HEK293 (cell line): Measurements from ENCODE around the gene GOLGA5.

Experiments used
- KLF1 ChIP-seq: fragments of 450-650 bp; formaldehyde crosslinking; IDR thresholded peaks from 2 replicates; pipeline ENCODE4 v1.5.1; 2016; ENCODE audit warnings: missing biosample characterization, missing genetic modification characterization
- KLF10 ChIP-seq: fragments of 450-650 bp; IDR thresholded peaks from 2 replicates; pipeline ENCODE4 v1.5.1; 2018; ENCODE audit warnings: missing biosample characterization, mild to moderate bottlenecking, missing genetic modification characterization
- KLF16 ChIP-seq: fragments of 450-650 bp; formaldehyde crosslinking; IDR thresholded peaks from 2 replicates; pipeline ENCODE4 v1.5.1; 2017; ENCODE audit warnings: missing biosample characterization, missing genetic modification characterization
- KLF8 ChIP-seq: fragments of 450-650 bp; formaldehyde crosslinking; IDR thresholded peaks from 2 replicates; pipeline ENCODE4 v1.5.1; 2016; ENCODE audit warnings: missing biosample characterization, missing genetic modification characterization
- PRDM1 ChIP-seq: fragments of 450-650 bp; formaldehyde crosslinking; IDR thresholded peaks from 2 replicates; pipeline ENCODE4; 2016; ENCODE audit warnings: missing biosample characterization, missing genetic modification characterization
- SP2 ChIP-seq: fragments of 450-650 bp; formaldehyde crosslinking; IDR thresholded peaks from 2 replicates; pipeline ENCODE4 v1.5.1; 2016; ENCODE audit warnings: missing biosample characterization, missing genetic modification characterization
- SP3 ChIP-seq: fragments of 450-650 bp; formaldehyde crosslinking; IDR thresholded peaks from 2 replicates; pipeline ENCODE4 v1.5.1; 2016; ENCODE audit warnings: missing biosample characterization, missing genetic modification characterization
- TCF7L2 ChIP-seq: IDR thresholded peaks from 2 replicates; pipeline ENCODE4 v1.6.1; 2011; ENCODE audit warnings: low read depth, mild to moderate bottlenecking, inconsistent platforms, low read length, moderate library complexity, borderline replicate concordance
- ZBTB17 ChIP-seq: fragments of 450-650 bp; formaldehyde crosslinking; IDR thresholded peaks from 2 replicates; pipeline ENCODE4 v1.5.1; 2016; ENCODE audit warnings: missing biosample characterization, missing genetic modification characterization
- ZBTB7A ChIP-seq: fragments of 450-650 bp; formaldehyde crosslinking; IDR thresholded peaks from 2 replicates; pipeline ENCODE4 v1.5.1; 2016; ENCODE audit warnings: low read depth, missing biosample characterization, missing genetic modification characterization
- ZFHX2 ChIP-seq: fragments of 450-650 bp; formaldehyde crosslinking; conservative IDR thresholded peaks from 2 replicates; pipeline ENCODE4 v1.5.1; 2016; ENCODE audit warnings: missing biosample characterization, missing genetic modification characterization
- ZFP37 ChIP-seq: fragments of 450-650 bp; formaldehyde crosslinking; IDR thresholded peaks from 2 replicates; pipeline ENCODE4 v1.5.1; 2016; ENCODE audit warnings: missing biosample characterization, missing genetic modification characterization
- ZIC2 ChIP-seq: fragments of 450-650 bp; formaldehyde crosslinking; IDR thresholded peaks from 2 replicates; pipeline ENCODE4 v1.5.1; 2016; ENCODE audit warnings: missing biosample characterization, missing genetic modification characterization
- ZNF10 ChIP-seq: fragments of 450-650 bp; formaldehyde crosslinking; IDR thresholded peaks from 2 replicates; pipeline ENCODE4 v1.5.1; 2017; ENCODE audit warnings: missing biosample characterization, missing genetic modification characterization
- ZNF140 ChIP-seq: fragments of 450-650 bp; formaldehyde crosslinking; IDR thresholded peaks from 2 replicates; pipeline ENCODE4 v1.5.1; 2016; ENCODE audit warnings: missing biosample characterization, missing genetic modification characterization
- ZNF18 ChIP-seq: fragments of 450-650 bp; formaldehyde crosslinking; IDR thresholded peaks from 2 replicates; pipeline ENCODE4 v1.5.1; 2016; ENCODE audit warnings: missing biosample characterization, missing genetic modification characterization
- ZNF2 ChIP-seq: fragments of 450-650 bp; formaldehyde crosslinking; IDR thresholded peaks from 2 replicates; pipeline ENCODE4 v1.5.1; 2016; ENCODE audit warnings: missing biosample characterization, missing genetic modification characterization
- ZNF214 ChIP-seq: fragments of 450-650 bp; formaldehyde crosslinking; IDR thresholded peaks from 2 replicates; pipeline ENCODE4 v1.5.1; 2017; ENCODE audit warnings: missing biosample characterization, mild to moderate bottlenecking, missing genetic modification characterization, borderline replicate concordance
- ZNF335 ChIP-seq: fragments of 450-650 bp; formaldehyde crosslinking; conservative IDR thresholded peaks from 2 replicates; pipeline ENCODE4 v1.5.1; 2016; ENCODE audit warnings: missing biosample characterization, missing genetic modification characterization
- ZNF341 ChIP-seq: fragments of 450-650 bp; formaldehyde crosslinking; IDR thresholded peaks from 2 replicates; pipeline ENCODE4; 2016; ENCODE audit warnings: low read depth, missing biosample characterization, missing genetic modification characterization
- ZNF501 ChIP-seq: fragments of 450-650 bp; formaldehyde crosslinking; IDR thresholded peaks from 2 replicates; pipeline ENCODE4 v1.5.1; 2016; ENCODE audit warnings: missing biosample characterization, missing genetic modification characterization
- ZNF610 ChIP-seq: fragments of 450-650 bp; formaldehyde crosslinking; IDR thresholded peaks from 2 replicates; pipeline ENCODE4 v1.5.1; 2016; ENCODE audit warnings: missing biosample characterization, missing genetic modification characterization, borderline replicate concordance
- ZNF76 ChIP-seq: fragments of 450-650 bp; formaldehyde crosslinking; IDR thresholded peaks from 2 replicates; pipeline ENCODE4; 2016; ENCODE audit warnings: low read depth, missing biosample characterization, missing genetic modification characterization, borderline replicate concordance
- ZNF768 ChIP-seq: fragments of 450-650 bp; formaldehyde crosslinking; IDR thresholded peaks from 2 replicates; pipeline ENCODE4 v1.5.1; 2018; ENCODE audit warnings: missing biosample characterization, mild to moderate bottlenecking, missing genetic modification characterization
- ZNF776 ChIP-seq: fragments of 450-650 bp; formaldehyde crosslinking; IDR thresholded peaks from 2 replicates; pipeline ENCODE4 v1.5.0; 2017; ENCODE audit warnings: missing biosample characterization, missing genetic modification characterization, borderline replicate concordance
- ZNF792 ChIP-seq: fragments of 450-650 bp; formaldehyde crosslinking; IDR thresholded peaks from 2 replicates; pipeline ENCODE4 v1.5.1; 2016; ENCODE audit warnings: missing biosample characterization, missing genetic modification characterization
- ZNF843 ChIP-seq: fragments of 450-650 bp; formaldehyde crosslinking; IDR thresholded peaks from 2 replicates; pipeline ENCODE4 v1.5.1; 2016; ENCODE audit warnings: missing biosample characterization, missing genetic modification characterization
- ZSCAN4 ChIP-seq: fragments of 450-650 bp; formaldehyde crosslinking; IDR thresholded peaks from 2 replicates; pipeline ENCODE4 v1.5.1; 2017; ENCODE audit warnings: missing biosample characterization, missing genetic modification characterization
- TF ChIP-seq, protein P1 (sequence below): fragments of 450-650 bp; IDR thresholded peaks from 2 replicates; pipeline ENCODE4 v1.5.1; 2018; ENCODE audit warnings: missing biosample characterization, mild to moderate bottlenecking, missing genetic modification characterization
- TF ChIP-seq, protein P2 (sequence below): fragments of 450-650 bp; formaldehyde crosslinking; IDR thresholded peaks from 2 replicates; pipeline ENCODE4 v1.5.1; 2016; ENCODE audit warnings: missing biosample characterization, missing genetic modification characterization
- TF ChIP-seq, protein P3 (sequence below): fragments of 450-650 bp; formaldehyde crosslinking; IDR thresholded peaks from 2 replicates; pipeline ENCODE4 v1.5.1; 2016; ENCODE audit warnings: missing biosample characterization, missing genetic modification characterization
- TF ChIP-seq, protein P4 (sequence below): fragments of 450-650 bp; formaldehyde crosslinking; IDR thresholded peaks from 2 replicates; pipeline ENCODE4 v1.5.1; 2016; ENCODE audit warnings: missing biosample characterization, missing genetic modification characterization

Gene GOLGA5

DNA sequence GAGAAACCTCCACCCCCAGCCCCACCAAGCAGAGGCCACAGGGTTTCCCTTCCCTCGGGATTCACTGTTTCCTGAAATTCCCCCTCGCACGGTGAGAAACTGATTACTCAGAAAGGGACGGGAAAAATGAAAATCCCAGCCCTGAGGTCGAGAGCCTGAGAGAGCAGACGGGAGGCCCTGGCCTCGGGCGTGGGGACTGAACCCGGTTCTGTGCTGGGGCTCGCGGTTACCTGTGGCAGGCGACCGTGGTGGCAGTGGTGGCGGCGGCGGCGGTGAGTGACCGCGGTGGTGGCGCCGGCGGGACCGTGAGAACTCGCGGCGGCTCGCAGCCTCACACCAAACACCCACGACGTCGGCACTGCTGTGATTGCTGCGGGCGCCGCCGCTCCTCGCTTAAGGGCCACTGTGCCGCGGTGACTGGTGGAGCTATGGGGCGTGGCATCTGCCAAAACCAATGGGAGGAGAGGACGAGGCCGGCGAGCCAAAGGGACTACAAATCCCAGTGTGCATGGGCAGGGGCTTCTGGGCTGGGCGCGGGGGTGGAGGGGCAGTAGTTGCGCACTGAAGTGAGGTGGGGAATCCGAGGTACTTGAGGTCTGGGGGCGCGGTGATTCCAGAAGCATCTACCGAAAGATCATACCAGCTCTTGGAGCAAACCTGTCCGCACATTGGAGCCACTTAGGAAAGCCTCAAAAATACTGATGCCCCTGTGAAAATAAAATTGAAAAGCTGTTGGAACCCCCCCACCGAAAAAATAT is 45.7 kb upstream of the GOLGA5 start, which contains the start of gene LGMN (continued):
- TF ChIP-seq KLF8 (peak; percentile 92), ZNF776 (tag by site-specific recombination) (no peak), ZNF501 (tag by site-specific recombination) (peak; percentile 95; the same call in 1 of the 2 replicates), ZNF335 (peak; percentile 88), ZNF18 (tag by site-specific recombination) (peak; percentile 90), ZNF768 (tag by site-specific recombination) (no peak), ZNF341 (tag by site-specific recombination) (peak; percentile 58; the same call in 1 of the 2 replicates), ZBTB7A (tag by site-specific recombination) (peak; percentile 95), ZNF610 (tag by site-specific recombination) (peak; percentile 92), ZIC2 (tag by site-specific recombination) (peak; percentile 70), ZNF76 (tag by site-specific recombination) (peak; percentile 99), ZBTB17 (tag by site-specific recombination) (peak; percentile 93), ZNF843 (tag by site-specific recombination) (peak; percentile 47), PRDM1 (tag by site-specific recombination) (peak; percentile 51; the same call in 1 of the 2 replicates), ZNF140 (tag by site-specific recombination) (no peak), ZFHX2 (peak; percentile 94), ZNF214 (no peak), KLF10 (peak; percentile 95), ZNF2 (peak; percentile 86), TCF7L2 (no peak), KLF1 (tag by site-specific recombination) (peak; percentile 67), SP3 (peak; percentile 90), ZNF10 (tag by site-specific recombination) (0 out of 2 replicates have a peak, but pooled peaks have one; percentile 10), ZSCAN4 (tag by site-specific recombination) (peak; percentile 11; the same call in 1 of the 2 replicates), ZFP37 (peak; percentile 90; the same call in 1 of the 2 replicates), SP2 (peak; percentile 90), KLF16 (peak; percentile 64; the same call in 1 of the 2 replicates), ZNF792 (no peak)
- TF ChIP-seq, protein P1, sequence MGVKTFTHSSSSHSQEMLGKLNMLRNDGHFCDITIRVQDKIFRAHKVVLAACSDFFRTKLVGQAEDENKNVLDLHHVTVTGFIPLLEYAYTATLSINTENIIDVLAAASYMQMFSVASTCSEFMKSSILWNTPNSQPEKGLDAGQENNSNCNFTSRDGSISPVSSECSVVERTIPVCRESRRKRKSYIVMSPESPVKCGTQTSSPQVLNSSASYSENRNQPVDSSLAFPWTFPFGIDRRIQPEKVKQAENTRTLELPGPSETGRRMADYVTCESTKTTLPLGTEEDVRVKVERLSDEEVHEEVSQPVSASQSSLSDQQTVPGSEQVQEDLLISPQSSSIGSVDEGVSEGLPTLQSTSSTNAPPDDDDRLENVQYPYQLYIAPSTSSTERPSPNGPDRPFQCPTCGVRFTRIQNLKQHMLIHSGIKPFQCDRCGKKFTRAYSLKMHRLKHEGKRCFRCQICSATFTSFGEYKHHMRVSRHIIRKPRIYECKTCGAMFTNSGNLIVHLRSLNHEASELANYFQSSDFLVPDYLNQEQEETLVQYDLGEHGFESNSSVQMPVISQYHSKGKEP (tag by site-specific recombination), result no peak
- TF ChIP-seq, protein P2, sequence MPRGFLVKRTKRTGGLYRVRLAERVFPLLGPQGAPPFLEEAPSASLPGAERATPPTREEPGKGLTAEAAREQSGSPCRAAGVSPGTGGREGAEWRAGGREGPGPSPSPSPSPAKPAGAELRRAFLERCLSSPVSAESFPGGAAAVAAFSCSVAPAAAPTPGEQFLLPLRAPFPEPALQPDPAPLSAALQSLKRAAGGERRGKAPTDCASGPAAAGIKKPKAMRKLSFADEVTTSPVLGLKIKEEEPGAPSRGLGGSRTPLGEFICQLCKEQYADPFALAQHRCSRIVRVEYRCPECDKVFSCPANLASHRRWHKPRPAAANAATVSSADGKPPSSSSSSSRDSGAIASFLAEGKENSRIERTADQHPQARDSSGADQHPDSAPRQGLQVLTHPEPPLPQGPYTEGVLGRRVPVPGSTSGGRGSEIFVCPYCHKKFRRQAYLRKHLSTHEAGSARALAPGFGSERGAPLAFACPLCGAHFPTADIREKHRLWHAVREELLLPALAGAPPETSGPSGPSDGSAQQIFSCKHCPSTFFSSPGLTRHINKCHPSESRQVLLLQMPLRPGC (tag by site-specific recombination), result peak; percentile 52; the same call in 1 of the 2 replicates
- TF ChIP-seq, protein P3, sequence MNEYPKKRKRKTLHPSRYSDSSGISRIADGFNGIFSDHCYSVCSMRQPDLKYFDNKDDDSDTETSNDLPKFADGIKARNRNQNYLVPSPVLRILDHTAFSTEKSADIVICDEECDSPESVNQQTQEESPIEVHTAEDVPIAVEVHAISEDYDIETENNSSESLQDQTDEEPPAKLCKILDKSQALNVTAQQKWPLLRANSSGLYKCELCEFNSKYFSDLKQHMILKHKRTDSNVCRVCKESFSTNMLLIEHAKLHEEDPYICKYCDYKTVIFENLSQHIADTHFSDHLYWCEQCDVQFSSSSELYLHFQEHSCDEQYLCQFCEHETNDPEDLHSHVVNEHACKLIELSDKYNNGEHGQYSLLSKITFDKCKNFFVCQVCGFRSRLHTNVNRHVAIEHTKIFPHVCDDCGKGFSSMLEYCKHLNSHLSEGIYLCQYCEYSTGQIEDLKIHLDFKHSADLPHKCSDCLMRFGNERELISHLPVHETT (tag by site-specific recombination), result 0 out of 2 replicates have a peak, but pooled peaks have one; percentile 42
- TF ChIP-seq, protein P4, sequence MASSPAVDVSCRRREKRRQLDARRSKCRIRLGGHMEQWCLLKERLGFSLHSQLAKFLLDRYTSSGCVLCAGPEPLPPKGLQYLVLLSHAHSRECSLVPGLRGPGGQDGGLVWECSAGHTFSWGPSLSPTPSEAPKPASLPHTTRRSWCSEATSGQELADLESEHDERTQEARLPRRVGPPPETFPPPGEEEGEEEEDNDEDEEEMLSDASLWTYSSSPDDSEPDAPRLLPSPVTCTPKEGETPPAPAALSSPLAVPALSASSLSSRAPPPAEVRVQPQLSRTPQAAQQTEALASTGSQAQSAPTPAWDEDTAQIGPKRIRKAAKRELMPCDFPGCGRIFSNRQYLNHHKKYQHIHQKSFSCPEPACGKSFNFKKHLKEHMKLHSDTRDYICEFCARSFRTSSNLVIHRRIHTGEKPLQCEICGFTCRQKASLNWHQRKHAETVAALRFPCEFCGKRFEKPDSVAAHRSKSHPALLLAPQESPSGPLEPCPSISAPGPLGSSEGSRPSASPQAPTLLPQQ (tag by site-specific recombination), result peak; percentile 80
